T-cell (primary cell): ENCODE measurements around the gene ZNF280A. TPM values are rescaled to one million over a fixed set of nuclear protein-coding genes. Genes with fewer than 3 reads are reported as not detected.

Experiments used
- ATAC-seq, 4 experiments: fragments of 200-7000 bp in 3 of 4; fragments of 150-1000 bp in 1 of 4; cut with Tn5 transposase; replicated peaks in 1 of 4; 1 replicate in 3 of 4; 2 replicates in 1 of 4; pipeline ENCODE4 v1.10.0; 2021; ENCODE audit warnings: moderate library complexity in 3 of 4, mild to moderate bottlenecking in 2 of 4, moderate number of reproducible peaks in 1 of 4
- CTCF ChIA-PET, 2 donors: fragments of 300-600 bp; sonication (Branson Sonifier 250); formaldehyde crosslinking; loops; one replicate each; lab custom pipeline; 2022; ENCODE audit warnings: antibody characterized with exemption in 2 of 2; lab: Charles Lee
- POLR2A ChIA-PET, 2 donors: fragments of 300-600 bp; sonication (Branson Sonifier 250); formaldehyde crosslinking; loops; one replicate each; lab custom pipeline; 2022; ENCODE audit warnings: antibody characterized with exemption in 2 of 2; lab: Charles Lee
- DNase-seq, 35 experiments: peaks; one replicate each; pipeline versions ENCODE4 v3.0.0 to v3.0.0-alpha.2; 2013 to 2023
- H3K27ac ChIP-seq: one replicate; pipeline ENCODE4 v1.5.1; 2013; ENCODE audit warnings: low read length
- H3K27me3 ChIP-seq, 2 experiments: replicated peaks in 1 of 2; 1 replicate in 1 of 2; 2 replicates in 1 of 2; pipeline versions ENCODE4 v1.6.1 to v1.7.0; 2013; ENCODE audit warnings: low read length in 1 of 2, mixed read lengths in 1 of 2; ENCODE audit not compliant: control insufficient read depth in 2 of 2, insufficient read depth in 2 of 2; ENCODE audit errors: extremely low read depth in 1 of 2
- H3K36me3 ChIP-seq, 2 donors: 1 replicate in 1 of 2; 2 replicates in 1 of 2; pipeline versions ENCODE4 v1.6.1 to v1.7.0; 2013; ENCODE audit warnings: low read length in 1 of 2; ENCODE audit not compliant: control insufficient read depth in 2 of 2, insufficient read depth in 1 of 2; ENCODE audit errors: extremely low read depth in 1 of 2
- H3K4me1 ChIP-seq, 2 experiments: 1 replicate in 1 of 2; 2 replicates in 1 of 2; pipeline versions ENCODE4 v1.6.1 to v1.7.0; 2013; ENCODE audit warnings: low read length in 2 of 2, mixed read lengths in 1 of 2; ENCODE audit not compliant: insufficient read depth in 2 of 2, control insufficient read depth in 1 of 2; ENCODE audit errors: extremely low read depth in 1 of 2
- H3K4me3 ChIP-seq, 2 donors: 1 replicate in 1 of 2; 2 replicates in 1 of 2; pipeline versions ENCODE4 v1.5.1 to v1.7.0; 2013; ENCODE audit warnings: mild to moderate bottlenecking in 2 of 2, low read length in 1 of 2, moderate library complexity in 1 of 2; ENCODE audit not compliant: control insufficient read depth in 1 of 2; ENCODE audit errors: extremely low read depth in 1 of 2
- H3K9me3 ChIP-seq: 2 replicates; pipeline ENCODE4 v1.7.0; 2013
- H3K27ac Mint-ChIP-seq, 2 donors: one replicate each; pipeline ENCODE4 v1.8.0; 2020 to 2021; ENCODE audit warnings: mild to moderate bottlenecking in 2 of 2, mixed read lengths in 2 of 2
- H3K27me3 Mint-ChIP-seq, 2 donors: one replicate each; pipeline ENCODE4 v1.8.0; 2021 to 2022; ENCODE audit warnings: mixed read lengths in 2 of 2
- H3K36me3 Mint-ChIP-seq: one replicate; pipeline ENCODE4 v1.8.0; 2021; ENCODE audit warnings: mixed read lengths
- H3K4me1 Mint-ChIP-seq, 3 donors: one replicate each; pipeline ENCODE4 v1.8.0; 2020 to 2022; ENCODE audit warnings: mixed read lengths in 3 of 3, mild to moderate bottlenecking in 1 of 3
- H3K4me3 Mint-ChIP-seq, 3 donors: one replicate each; pipeline ENCODE4 v1.8.0; 2020 to 2022; ENCODE audit warnings: mild to moderate bottlenecking in 3 of 3, mixed read lengths in 3 of 3, moderate library complexity in 3 of 3
- H3K9me3 Mint-ChIP-seq, 3 donors: one replicate each; pipeline ENCODE4 v1.8.0; 2020 to 2022; ENCODE audit warnings: mixed read lengths in 3 of 3
- WGBS: methylation state at CpG from one replicate; pipeline ENCODE4 v1.1.5; 2013; ENCODE audit warnings: missing lambda C conversion rate; ENCODE audit not compliant: insufficient coverage; 5-methylcytosine and 5-hydroxymethylcytosine counted together
- total RNA-seq, 35 experiments: library from RNA in 6 of 35; stranded (reverse) in 6 of 35; fragments of 120-200 nt in 1 of 35; gene quantifications; one replicate each; pipeline versions ENCODE4 v1.2.1 to v1.2.4 and lab custom pipeline; 2013 to 2026

ZNF280A gene
- total RNA-seq, 5 donors from 2014 or later (not counting 1 experiment from before 2014, with no cell fraction given) = not detected

DNA sequence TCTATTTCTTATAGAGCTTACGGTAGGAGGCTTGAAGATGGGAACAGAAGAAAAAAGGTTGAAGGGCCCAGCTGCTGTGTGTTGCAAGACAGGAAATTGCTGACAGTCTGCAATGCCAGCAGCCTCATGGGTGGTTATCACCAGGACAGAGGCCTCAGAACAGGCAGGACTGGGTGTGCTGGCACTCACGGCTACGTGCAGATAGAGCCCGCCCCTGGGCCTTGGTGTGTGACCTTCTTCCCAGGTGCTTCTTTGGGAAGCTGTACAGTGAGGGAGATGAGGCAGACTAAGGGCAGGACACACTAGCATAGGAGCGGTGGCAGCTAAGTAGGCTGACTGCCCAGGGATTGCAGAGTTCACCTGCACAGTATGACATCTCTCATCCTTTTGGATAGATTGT is 26.4 kb upstream of the ZNF280A start:
- DNase-seq (no peak), ATAC-seq (no peak)
- Mint-ChIP-seq H3K9me3 (no peaks in the 10 kb centered on the region), H3K4me1 (no peaks in the 10 kb centered on the region), H3K27me3 (peaks cover 7 to 8% of the 10 kb centered on the region in 2 donors), H3K27ac (no peak overlapping the region), H3K4me3 (no peak overlapping the region), H3K36me3 (no peaks in the 10 kb centered on the region)
- Histone ChIP-seq H3K4me3 (no peak overlapping the region), H3K4me1 (no peaks in the 10 kb centered on the region), H3K36me3 (no peaks in the 10 kb centered on the region), H3K27me3 (peaks cover 0 to 16% of the 10 kb centered on the region in 2 experiments), H3K27ac (no peak overlapping the region), H3K9me3 (no peaks in the 10 kb centered on the region)
- ChIA-PET POLR2A (no interaction called here), CTCF (no interaction called here)
- 76% methylated on average over 4 of the region's 5 CpGs for WGBS

DNA sequence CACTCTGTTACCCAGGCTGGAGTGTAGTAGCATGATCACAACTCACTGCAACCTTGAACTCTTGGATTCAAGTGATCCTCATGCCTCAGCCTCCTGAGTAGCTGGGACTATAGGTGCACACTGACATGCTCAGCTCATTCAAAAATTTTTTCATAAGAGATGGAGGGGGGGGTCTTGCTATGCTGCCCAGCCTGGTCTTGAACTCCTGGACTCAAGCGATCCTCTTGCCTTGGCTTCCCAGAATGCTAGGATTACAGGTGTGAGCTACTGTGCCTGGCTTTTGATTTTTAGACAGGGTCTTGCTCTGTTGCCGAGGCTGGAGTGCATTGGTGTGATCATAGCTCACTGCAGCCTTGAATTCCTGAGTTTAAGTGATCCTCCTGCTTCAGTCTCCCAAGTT is 25.0 kb upstream of the ZNF280A start:
- no peak overlapping the region for H3K27ac ChIP-seq
- H3K9me3 Mint-ChIP-seq = no peaks in the 10 kb centered on the region
- peaks cover 8 to 10% of the 10 kb centered on the region in 2 donors for H3K27me3 Mint-ChIP-seq
- ATAC-seq (no peak), DNase-seq (no peak)
- no peak overlapping the region for H3K4me3 Mint-ChIP-seq
- no peaks in the 10 kb centered on the region for H3K36me3 Mint-ChIP-seq
- no peaks in the 10 kb centered on the region for H3K4me1 ChIP-seq
- peaks cover 0 to 16% of the 10 kb centered on the region in 2 experiments for H3K27me3 ChIP-seq
- ChIA-PET POLR2A (no interaction called here), CTCF (no interaction called here)
- no peak overlapping the region for H3K27ac Mint-ChIP-seq
- no peaks in the 10 kb centered on the region for H3K36me3 ChIP-seq
- no peaks in the 10 kb centered on the region for H3K9me3 ChIP-seq
- 76% methylated on average over 2 of the region's 2 CpGs for WGBS
- no peaks in the 10 kb centered on the region for H3K4me1 Mint-ChIP-seq
- no peak overlapping the region for H3K4me3 ChIP-seq

DNA sequence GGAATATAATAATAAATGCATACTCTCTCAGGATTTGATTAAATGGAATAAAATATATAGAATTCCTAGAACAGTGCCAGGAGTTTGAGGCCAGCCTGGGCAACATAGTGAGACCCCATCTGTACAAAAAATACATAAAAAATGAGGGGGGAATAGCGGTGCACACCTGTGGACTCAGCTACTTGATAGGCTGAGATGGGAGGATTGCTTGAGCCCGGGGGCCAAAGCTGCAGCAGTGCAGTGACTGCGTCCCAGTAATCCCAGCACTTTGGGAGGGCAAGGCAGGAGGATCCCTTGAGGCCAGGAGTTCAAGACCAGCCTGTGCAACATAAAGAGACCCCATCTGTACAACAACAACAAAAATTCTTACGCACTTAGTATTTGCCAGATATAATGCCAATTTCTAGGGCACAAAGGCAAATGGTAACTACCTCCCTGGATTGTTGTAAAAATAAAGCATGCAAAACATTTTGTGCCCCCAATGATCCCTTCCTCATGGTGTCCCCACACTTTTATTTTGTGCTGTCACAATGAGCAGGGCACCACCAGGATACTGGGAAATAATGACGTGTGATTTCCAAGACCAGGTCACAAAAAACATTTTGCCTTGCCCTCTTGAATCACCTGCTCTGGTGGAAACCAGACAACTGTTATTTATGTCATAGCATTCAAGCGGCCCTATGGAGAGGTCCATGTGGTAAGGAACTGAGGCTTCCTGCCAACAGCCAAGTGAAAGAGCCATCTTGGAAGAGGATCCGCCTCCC is 18.3 kb upstream of the ZNF280A start:
- no peaks in the 10 kb centered on the region for H3K4me1 ChIP-seq
- Mint-ChIP-seq H3K27ac (no peak overlapping the region), H3K27me3 (peaks cover 7 to 10% of the 10 kb centered on the region in 2 donors), H3K4me1 (no peaks in the 10 kb centered on the region), H3K36me3 (no peaks in the 10 kb centered on the region), H3K9me3 (no peaks in the 10 kb centered on the region), H3K4me3 (no peak overlapping the region)
- DNase-seq = no peak
- no peaks in the 10 kb centered on the region for H3K9me3 ChIP-seq
- WGBS = 51% methylated on average over 2 of the region's 7 CpGs
- H3K4me3 ChIP-seq = no peak overlapping the region
- no peaks in the 10 kb centered on the region for H3K36me3 ChIP-seq
- no peak overlapping the region for H3K27ac ChIP-seq
- ChIA-PET POLR2A (no interaction called here), CTCF (no interaction called here)
- H3K27me3 ChIP-seq = no peaks in the 10 kb centered on the region
- ATAC-seq = no peak

DNA sequence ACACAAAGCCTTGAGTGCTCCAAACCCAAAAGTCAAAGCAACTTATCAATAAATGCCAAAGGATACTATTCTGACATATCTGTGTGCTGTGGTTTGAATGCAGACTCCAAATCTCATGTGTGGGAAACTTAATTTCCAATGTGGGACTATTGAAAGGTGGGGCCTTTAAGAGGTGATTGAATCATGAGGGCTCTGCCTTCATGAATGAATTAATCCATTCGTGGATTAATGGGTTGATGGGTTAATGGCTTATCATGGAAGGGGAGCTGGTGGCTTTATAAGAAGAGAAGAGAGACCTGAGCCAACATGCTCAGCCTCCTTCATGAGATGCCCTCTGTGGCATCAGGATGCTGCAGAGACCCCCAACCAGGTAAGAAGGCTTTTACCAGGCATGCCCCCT is 16.8 kb upstream of the ZNF280A start:
- ATAC-seq (no peak), DNase-seq (no peak)
- no peak overlapping the region for H3K27ac ChIP-seq
- no peaks in the 10 kb centered on the region for H3K9me3 Mint-ChIP-seq
- H3K4me3 Mint-ChIP-seq = no peak overlapping the region
- H3K27me3 Mint-ChIP-seq = peaks cover 4 to 7% of the 10 kb centered on the region in 2 donors
- CTCF ChIA-PET = no interaction called here
- no peak overlapping the region for H3K27ac Mint-ChIP-seq
- H3K36me3 ChIP-seq = no peaks in the 10 kb centered on the region
- H3K4me3 ChIP-seq = no peak overlapping the region
- H3K27me3 ChIP-seq = peaks cover 0 to 2% of the 10 kb centered on the region in 2 experiments
- H3K9me3 ChIP-seq = no peaks in the 10 kb centered on the region
- no peaks in the 10 kb centered on the region for H3K4me1 ChIP-seq
- WGBS = 83% methylated on average over 1 of the region's 1 CpG
- POLR2A ChIA-PET = no interaction called here
- H3K4me1 Mint-ChIP-seq = no peaks in the 10 kb centered on the region
- no peaks in the 10 kb centered on the region for H3K36me3 Mint-ChIP-seq

DNA sequence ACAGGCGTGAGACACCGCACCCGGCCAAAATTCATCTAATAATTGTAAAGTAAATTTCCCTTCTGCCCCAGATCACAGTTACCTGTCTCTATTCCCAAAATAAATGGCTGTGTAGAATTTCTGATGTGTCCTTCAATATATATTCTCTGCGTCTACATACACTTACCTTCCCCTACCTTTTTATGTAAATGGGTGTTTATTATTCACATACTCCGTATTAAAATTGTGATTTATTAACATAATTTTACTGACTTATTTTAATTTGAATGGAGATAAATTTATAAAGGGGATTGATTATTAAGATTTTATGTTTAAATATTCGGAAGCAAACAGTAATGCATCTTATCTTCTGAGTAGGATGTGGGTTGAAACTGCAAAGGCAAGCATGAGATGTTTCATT is 16.4 kb upstream of the ZNF280A start:
- peaks cover 2 to 6% of the 10 kb centered on the region in 2 donors for H3K27me3 Mint-ChIP-seq
- no peak overlapping the region for H3K27ac ChIP-seq
- no peak overlapping the region for H3K4me3 ChIP-seq
- no peaks in the 10 kb centered on the region for H3K36me3 Mint-ChIP-seq
- no peaks in the 10 kb centered on the region for H3K9me3 ChIP-seq
- WGBS = no CpG with 5 or more reads among the region's 6 CpGs
- H3K27me3 ChIP-seq = peaks cover 0 to 2% of the 10 kb centered on the region in 2 experiments
- no peaks in the 10 kb centered on the region for H3K36me3 ChIP-seq
- no peak overlapping the region for H3K27ac Mint-ChIP-seq
- POLR2A ChIA-PET = no interaction called here
- CTCF ChIA-PET = no interaction called here
- H3K9me3 Mint-ChIP-seq = no peaks in the 10 kb centered on the region
- no peak for ATAC-seq
- no peaks in the 10 kb centered on the region for H3K4me1 Mint-ChIP-seq
- no peak overlapping the region for H3K4me3 Mint-ChIP-seq
- H3K4me1 ChIP-seq = no peaks in the 10 kb centered on the region
- no peak for DNase-seq

DNA sequence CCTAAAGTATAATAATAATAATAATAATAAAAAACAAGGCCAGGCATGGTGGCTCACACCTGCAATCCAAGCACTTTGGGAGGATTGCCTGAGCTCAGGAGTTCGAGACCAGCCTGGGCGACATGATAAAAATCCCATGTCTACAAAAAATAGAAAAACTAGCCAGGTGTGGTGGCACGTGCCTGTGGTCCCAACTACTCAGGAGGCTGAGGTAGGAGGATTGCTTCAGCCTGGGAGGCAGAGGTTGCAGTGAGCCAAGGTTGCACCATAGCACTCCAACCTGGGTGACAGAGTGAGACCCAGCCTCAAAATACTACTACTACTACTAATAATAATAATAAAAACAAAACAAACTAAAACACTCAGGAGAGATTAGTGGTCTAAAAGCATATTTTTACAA is 15.6 kb upstream of the ZNF280A start:
- ATAC-seq (no peak), DNase-seq (no peak)
- no peaks in the 10 kb centered on the region for H3K4me1 Mint-ChIP-seq
- H3K36me3 Mint-ChIP-seq = no peaks in the 10 kb centered on the region
- H3K27ac Mint-ChIP-seq = no peak overlapping the region
- WGBS = no CpG with 5 or more reads among the region's 3 CpGs
- H3K27me3 Mint-ChIP-seq = peaks cover 2 to 3% of the 10 kb centered on the region in 2 donors
- Histone ChIP-seq H3K36me3 (no peaks in the 10 kb centered on the region), H3K27ac (no peak overlapping the region), H3K9me3 (no peaks in the 10 kb centered on the region), H3K27me3 (peaks cover 0 to 2% of the 10 kb centered on the region in 2 experiments), H3K4me1 (no peaks in the 10 kb centered on the region), H3K4me3 (no peak overlapping the region)
- H3K4me3 Mint-ChIP-seq = no peak overlapping the region
- ChIA-PET POLR2A (no interaction called here), CTCF (interaction anchor here (0.6 to 0.7 kb wide), 2 partner anchors 328 to 691 kb away, joined by 3 to 5 read pairs; no protein-coding TSS in a partner anchor)
- no peaks in the 10 kb centered on the region for H3K9me3 Mint-ChIP-seq
